Neuron (in vitro differentiated cells): ENCODE data around the gene TTC31.
"Not testable (repeated sequence)": the region's sequence is repeated elsewhere in the genome, so short reads cannot be mapped to it uniquely, and the experiment has no call there.

Experiments
- H2AFZ ChIP-seq: one replicate; pipeline ENCODE4 v1.6.1; 2013; ENCODE audit warnings: low read depth, mild to moderate bottlenecking, inconsistent platforms, low read length, moderate library complexity
- H3K27me3 ChIP-seq: one replicate; pipeline ENCODE4 v1.6.1; 2013; ENCODE audit warnings: low read length; ENCODE audit not compliant: insufficient read depth
- H3K36me3 ChIP-seq: one replicate; pipeline ENCODE4 v1.6.1; 2013; ENCODE audit warnings: low read length; ENCODE audit not compliant: insufficient read depth
- H3K4me1 ChIP-seq: one replicate; pipeline ENCODE4 v1.6.1; 2013; ENCODE audit warnings: low read length; ENCODE audit not compliant: insufficient read depth
- H3K4me3 ChIP-seq: 2 replicates; pipeline ENCODE4 v1.5.1; 2013; ENCODE audit warnings: mild to moderate bottlenecking, low read length, moderate library complexity
- H3K9me3 ChIP-seq: one replicate; pipeline ENCODE4 v1.6.1; 2013; ENCODE audit warnings: low read length

The TTC31 gene

DNA sequence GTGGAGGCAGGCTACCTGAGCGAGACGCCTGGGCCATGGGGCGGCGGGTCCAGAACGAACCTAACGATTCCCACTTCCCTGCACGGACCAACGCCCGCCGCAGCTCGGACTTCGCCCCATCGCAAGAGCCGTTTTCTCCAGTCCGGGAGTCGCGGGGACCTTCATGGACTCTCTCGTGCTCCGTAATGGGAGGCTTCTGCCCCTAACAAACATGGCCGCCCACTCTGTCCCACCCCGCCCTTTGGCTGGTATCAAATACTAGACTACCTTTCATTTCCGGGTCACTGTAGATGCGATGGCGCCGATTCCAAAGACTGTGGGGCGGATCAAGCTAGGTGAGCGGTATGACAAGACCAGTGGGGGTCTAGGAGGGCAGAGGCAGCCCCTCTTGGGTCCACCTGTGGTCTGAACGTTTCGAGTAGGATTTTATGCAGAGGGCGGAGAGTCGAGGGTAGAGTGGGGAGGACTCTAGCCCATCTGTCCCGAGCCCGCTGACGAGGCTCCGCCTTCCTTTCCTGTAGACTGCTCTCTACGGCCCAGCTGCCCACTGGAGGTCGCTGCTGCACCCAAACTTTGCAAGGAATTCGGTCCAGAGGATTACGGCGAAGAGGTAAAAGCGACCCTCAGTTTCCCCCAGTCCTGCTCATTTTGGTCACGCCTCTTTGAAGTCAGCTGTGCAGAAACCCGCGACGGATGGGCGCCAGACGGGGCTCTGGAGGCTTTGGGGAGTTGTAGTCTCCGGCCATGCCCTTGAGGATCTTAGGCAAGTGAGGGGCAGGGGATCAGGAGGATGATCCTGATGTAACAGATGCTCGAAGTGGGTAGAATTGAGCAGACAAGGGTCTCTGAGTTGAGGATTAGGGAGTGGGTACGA, at the start of gene TTC31, which contains the start of gene CCDC142:
TTC31 (plus strand) TSS at position 281 of the 874 bp plus-strand sequence; CDS start at position 296, 15 bp downstream.
CCDC142 (minus strand) TSS at position 198 of the 874 bp plus-strand sequence; CDS start at position 37, 161 bp downstream.
- Histone ChIP-seq H3K4me3 (peak within 1 kb of the TSS; percentile 97), H3K36me3 (peaks cover 21% of the 10 kb centered on the region), H3K9me3 (no peaks in the 10 kb centered on the region), H2AFZ (peak within 1 kb of the TSS; percentile 93), H3K4me1 (peaks cover 16% of the 10 kb centered on the region), H3K27me3 (no peaks in the 10 kb centered on the region)

DNA sequence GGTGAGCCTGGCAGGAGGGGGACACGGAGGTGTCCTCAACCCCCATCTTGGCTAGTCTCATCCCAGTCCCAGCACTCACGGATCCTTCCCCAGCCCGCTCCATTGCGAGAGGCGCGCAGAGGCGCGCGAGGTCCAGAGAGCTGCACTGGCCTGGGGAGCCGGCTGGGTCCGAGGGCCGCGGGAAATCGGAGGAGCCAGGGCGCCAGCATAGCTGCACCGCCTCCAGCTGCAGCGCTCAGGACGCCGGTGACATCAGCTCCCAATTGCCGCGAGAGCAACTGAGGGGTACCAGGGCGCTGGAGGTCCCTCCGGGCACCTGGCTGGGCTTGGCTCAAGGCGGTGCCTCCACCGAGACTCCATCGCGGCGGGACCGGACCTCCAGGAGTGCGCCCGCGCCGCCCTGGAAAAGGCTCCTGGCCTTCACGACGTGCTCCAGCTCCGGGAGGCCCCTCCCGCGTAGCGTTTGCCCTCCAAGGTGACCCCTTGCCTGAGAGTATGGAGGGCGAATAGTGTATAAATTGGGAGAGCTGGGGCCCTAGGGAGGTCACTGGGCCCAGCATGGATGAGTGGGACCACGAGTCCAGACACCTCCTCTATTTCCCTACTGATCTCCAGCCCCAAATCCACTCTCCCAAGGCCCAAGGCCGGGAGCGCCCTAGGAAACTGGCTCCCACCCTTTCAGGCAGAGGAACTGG, 46.6 kb upstream of the TTC31 start:
- Histone ChIP-seq H3K27me3 (no peaks in the 10 kb centered on the region), H3K36me3 (peaks cover 8% of the 10 kb centered on the region), H2AFZ (no peak overlapping the region), H3K4me3 (no peak overlapping the region), H3K4me1 (peaks cover 20% of the 10 kb centered on the region), H3K9me3 (no peaks in the 10 kb centered on the region)

DNA sequence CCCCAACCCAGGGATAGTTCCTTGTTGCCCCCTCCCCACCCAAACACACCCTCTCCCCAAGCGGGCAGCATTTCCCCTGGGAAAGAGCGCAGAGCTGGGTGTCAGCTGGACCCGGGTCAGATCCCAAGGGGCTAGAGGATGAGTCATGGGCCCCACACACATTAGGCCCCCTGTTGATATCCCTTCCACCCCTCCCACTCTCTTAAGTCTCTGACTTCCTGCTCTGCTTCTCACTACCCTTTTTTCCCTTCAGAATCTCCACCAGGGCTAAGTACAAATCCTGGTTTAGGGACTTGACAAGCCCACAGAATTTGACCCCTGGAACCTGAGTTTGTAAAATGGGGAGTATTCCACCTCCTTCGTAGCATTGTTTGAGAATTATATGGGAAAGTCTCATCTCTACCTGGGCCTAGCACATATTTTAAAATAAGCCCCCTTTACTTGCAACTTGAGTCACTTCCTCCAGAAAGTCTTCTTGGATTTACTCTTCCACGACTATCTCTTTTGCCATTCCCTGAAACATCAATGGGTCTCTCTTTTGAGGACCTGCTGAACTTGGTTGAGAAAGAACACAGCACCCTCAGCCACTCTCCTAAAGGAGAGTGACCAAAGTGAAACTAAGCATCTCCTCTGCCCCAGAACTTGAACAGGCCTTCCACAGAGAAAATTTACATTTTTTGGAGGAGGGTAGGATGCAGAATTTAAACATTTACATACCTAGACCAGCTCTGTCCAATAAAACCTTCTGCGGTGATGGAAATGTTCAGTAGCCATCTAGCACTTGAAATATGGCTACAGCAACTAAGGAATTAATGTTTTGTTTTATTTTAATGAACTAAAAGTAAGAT, 45.8 kb upstream of the TTC31 start:
- Histone ChIP-seq H2AFZ (no peak overlapping the region), H3K4me1 (peaks cover 20% of the 10 kb centered on the region), H3K36me3 (peaks cover 3% of the 10 kb centered on the region), H3K27me3 (no peaks in the 10 kb centered on the region), H3K9me3 (no peaks in the 10 kb centered on the region), H3K4me3 (no peak overlapping the region)

DNA sequence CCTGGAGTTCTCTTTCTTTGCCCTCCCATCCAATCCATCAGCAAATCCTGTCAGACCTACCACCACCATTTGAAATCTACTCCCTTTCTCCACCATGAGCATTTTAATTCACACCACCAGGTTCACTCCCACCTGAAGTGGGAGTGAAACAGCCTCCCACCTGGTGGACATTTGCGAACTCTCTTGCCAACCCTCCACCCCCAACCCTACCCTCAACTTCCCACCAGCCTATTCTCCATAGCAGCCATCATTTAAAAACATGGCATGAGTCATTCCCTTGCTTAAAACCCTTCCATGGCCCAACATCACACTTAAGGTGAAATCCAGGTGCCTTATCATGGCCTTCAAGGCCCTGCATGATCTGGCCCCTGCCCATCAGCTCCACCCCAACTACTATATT, 44.6 kb upstream of the TTC31 start:
- no peaks in the 10 kb centered on the region for H3K36me3 ChIP-seq
- peaks cover 20% of the 10 kb centered on the region for H3K4me1 ChIP-seq
- H3K9me3 ChIP-seq, result no peaks in the 10 kb centered on the region
- no peak overlapping the region for H3K4me3 ChIP-seq
- H2AFZ ChIP-seq, result no peak overlapping the region
- no peaks in the 10 kb centered on the region for H3K27me3 ChIP-seq

GRCh38 chr2:74439373-74439772, 43.5 kb upstream of the TTC31 start:
- Histone ChIP-seq H3K27me3 (no peaks in the 10 kb centered on the region), H3K4me3 (peak overlapping the region; percentile 57), H2AFZ (peak overlapping the region; percentile 92)

DNA sequence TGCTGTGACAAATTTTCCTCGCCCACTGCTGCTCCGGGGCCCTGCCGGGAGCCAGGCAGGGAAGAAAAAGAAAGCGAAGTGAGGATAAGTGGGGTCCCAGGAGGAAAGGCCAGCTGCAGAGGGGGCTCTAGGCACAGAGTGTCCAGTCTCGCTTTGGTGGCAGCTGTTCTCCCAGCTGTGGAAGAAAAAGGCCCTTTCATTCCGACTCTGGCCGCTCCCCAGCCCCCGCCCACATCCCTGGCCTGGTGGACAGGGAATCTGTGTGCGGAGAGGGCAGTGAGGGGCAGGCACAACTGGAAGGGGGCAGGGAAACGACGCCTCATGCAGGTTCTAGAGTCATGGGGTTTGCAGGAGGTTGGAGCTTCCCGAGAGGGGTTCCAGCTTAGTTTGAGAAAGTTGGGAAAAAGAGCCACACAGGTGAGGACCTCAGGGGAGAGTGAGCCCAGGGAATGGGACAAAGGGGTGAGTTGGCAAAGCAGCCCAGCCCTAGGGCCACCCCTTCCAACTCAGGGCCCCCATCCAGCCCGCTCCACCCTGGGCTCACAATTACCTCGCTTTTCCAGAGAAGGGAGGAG, 43.0 kb upstream of the TTC31 start:
- Histone ChIP-seq H3K4me1 (peaks cover 20% of the 10 kb centered on the region), H2AFZ (peak overlapping the region; percentile 92), H3K4me3 (peak overlapping the region; percentile 57), H3K9me3 (no peaks in the 10 kb centered on the region), H3K36me3 (no peaks in the 10 kb centered on the region), H3K27me3 (no peaks in the 10 kb centered on the region)

More at GRCh38 chr2:74439373-74439772, 43.5 kb upstream of the TTC31 start:
- Histone ChIP-seq H3K4me1 (peaks cover 20% of the 10 kb centered on the region), H3K36me3 (no peaks in the 10 kb centered on the region), H3K9me3 (no peaks in the 10 kb centered on the region)

DNA sequence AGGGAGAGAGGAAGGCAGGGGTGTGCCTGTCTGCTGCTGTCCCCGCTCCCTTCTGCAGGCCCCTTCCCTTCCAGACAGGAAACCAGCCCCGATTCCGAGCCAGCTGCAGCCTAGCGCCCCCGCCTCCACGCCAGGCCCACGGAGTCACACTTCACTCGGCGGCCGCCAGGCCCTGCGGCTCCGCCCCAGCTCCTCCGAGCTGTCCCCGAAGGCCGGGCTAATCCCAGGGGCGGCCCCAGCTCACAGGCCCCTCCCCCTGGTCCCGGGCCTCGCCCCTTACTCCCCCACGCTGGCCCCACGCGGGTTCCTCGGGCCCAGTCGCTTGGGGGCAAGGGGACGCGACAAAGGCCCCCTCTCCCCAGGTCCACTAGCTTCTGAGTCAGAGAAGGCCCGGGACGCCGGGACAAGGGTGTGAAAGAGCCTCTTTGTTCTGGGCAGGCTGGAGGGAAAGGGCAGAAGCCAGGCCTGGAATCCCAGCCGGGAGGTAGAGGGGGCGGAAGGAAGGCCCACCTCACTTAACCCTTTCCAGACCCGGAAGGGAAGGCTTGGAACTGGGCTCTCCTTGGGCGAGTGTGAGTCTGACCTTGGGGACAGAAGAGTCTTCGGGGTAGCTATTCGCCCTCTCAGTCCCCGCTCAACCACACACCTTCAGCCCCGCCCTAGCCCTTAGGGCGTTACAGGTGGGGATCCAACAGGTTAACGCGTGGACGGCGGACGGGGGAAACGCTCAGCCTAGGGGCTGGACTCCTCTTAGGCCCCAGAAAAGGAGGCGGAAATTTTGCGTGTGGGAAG, 42.3 kb upstream of the TTC31 start:
- H3K36me3 ChIP-seq, result no peaks in the 10 kb centered on the region
- peak overlapping the region; percentile 57 for H3K4me3 ChIP-seq
- no peaks in the 10 kb centered on the region for H3K9me3 ChIP-seq
- H2AFZ ChIP-seq, result peak overlapping the region; percentile 92
- no peaks in the 10 kb centered on the region for H3K27me3 ChIP-seq
- H3K4me1 ChIP-seq, result peaks cover 20% of the 10 kb centered on the region

GRCh38 chr2:74441170-74441689, 41.7 kb upstream of the TTC31 start:
- H3K4me1 ChIP-seq, result peaks cover 20% of the 10 kb centered on the region
- no peaks in the 10 kb centered on the region for H3K36me3 ChIP-seq
- H3K4me3 ChIP-seq, result no peak overlapping the region
- H3K27me3 ChIP-seq, result no peaks in the 10 kb centered on the region
- peak overlapping the region; percentile 92 for H2AFZ ChIP-seq
- H3K9me3 ChIP-seq, result no peaks in the 10 kb centered on the region

GRCh38 chr2:74441690-74442482, 41.0 kb upstream of the TTC31 start, which contains the start of gene RTKN:
Gene RTKN, minus strand, starts transcription at chr2:74441937. Its CDS starts 121 bp downstream, at chr2:74441816.
- Histone ChIP-seq H2AFZ (peak within 1 kb of the TSS; percentile 92), H3K4me1 (peaks cover 20% of the 10 kb centered on the region), H3K4me3 (peak within 1 kb of the TSS; percentile 57), H3K9me3 (no peaks in the 10 kb centered on the region), H3K27me3 (no peaks in the 10 kb centered on the region), H3K36me3 (no peaks in the 10 kb centered on the region)

DNA sequence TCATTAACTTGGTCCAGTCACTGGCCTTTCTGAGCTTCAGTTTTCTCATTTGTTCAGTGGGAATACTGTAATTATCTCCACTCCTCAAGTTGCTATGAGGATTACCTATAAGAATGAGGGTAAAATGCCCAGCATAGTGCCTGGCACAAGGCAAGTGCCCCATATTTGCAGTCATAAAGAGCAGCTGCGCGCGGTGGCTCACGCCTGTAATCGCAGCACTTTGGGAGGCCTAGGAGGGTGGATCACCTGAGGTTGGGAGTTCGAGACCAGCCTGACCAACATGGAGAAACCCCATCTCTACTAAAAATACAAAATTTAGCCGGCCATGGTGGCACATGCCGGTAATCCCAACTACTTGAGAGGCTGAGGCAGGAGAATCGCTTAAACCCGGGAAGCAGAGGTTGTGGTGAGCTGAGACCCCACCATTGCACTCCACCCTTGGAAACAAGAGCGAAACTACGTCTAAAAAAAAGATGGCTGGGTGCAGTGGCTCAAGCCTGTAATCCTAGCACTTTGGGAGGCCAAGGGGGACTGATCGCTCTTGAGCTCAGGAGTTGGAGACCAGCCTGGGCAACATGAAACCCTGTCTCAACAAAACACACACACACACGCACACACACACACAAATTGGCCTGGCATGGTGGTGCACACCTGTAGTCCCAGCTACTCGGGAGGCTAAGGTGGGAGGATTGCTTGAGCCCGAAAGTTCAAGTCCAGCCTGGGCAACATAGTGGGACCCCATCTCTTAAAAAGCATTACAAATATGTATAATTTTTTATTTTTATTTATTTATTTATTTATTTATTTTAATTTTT, 40.2 kb upstream of the TTC31 start:
- H3K4me3 ChIP-seq, H3K9me3 ChIP-seq, H3K27me3 ChIP-seq, H2AFZ ChIP-seq, H3K36me3 ChIP-seq: not testable (repeated sequence)
- H3K4me1 ChIP-seq, result peaks cover 20% of the 10 kb centered on the region
